HEK293T (cell line): ENCODE data around the gene STYXL1.

Experiments
- ARNT ChIP-seq: fragments of 450-650 bp; IDR thresholded peaks from 2 replicates; pipeline ENCODE4 v1.6.1; 2017; ENCODE audit warnings: mild to moderate bottlenecking
- BHLHE40 ChIP-seq: fragments of 450-650 bp; IDR thresholded peaks from 2 replicates; pipeline ENCODE4 v1.6.1; 2016; ENCODE audit warnings: mild to moderate bottlenecking, moderate library complexity, borderline replicate concordance
- FOXA1 ChIP-seq: fragments of 450-650 bp; IDR thresholded peaks from 2 replicates; pipeline ENCODE4 v1.6.1; 2016; ENCODE audit warnings: mild to moderate bottlenecking
- FOXM1 ChIP-seq: fragments of 450-650 bp; IDR thresholded peaks from 2 replicates; pipeline ENCODE4 v1.6.1; 2017; ENCODE audit warnings: mild to moderate bottlenecking, borderline replicate concordance
- NFRKB ChIP-seq: fragments of 450-650 bp; IDR thresholded peaks from 2 replicates; pipeline ENCODE4 v1.6.1; 2016; ENCODE audit warnings: mild to moderate bottlenecking, moderate library complexity
- PKNOX1 ChIP-seq: fragments of 450-650 bp; IDR thresholded peaks from 2 replicates; pipeline ENCODE4 v1.6.1; 2016
- SP1 ChIP-seq: fragments of 450-650 bp; IDR thresholded peaks from 2 replicates; pipeline ENCODE4 v1.6.1; 2017
- SUZ12 ChIP-seq: fragments of 450-650 bp; IDR thresholded peaks from 2 replicates; pipeline ENCODE4 v1.6.1; 2016; ENCODE audit warnings: mild to moderate bottlenecking

GRCh38 chr7:75981203-75981452 is 66.7 kb downstream of the STYXL1 start:
- TF ChIP-seq ARNT = no peak
- TF ChIP-seq PKNOX1 = no peak
- TF ChIP-seq BHLHE40 = no peak
- TF ChIP-seq FOXM1 = no peak
- TF ChIP-seq SP1 = no peak
- no peak for TF ChIP-seq SUZ12
- no peak for TF ChIP-seq FOXA1
- TF ChIP-seq NFRKB = no peak
